ENCODE data around the gene NHLH1.

NHLH1 gene

GRCh38 chr1:160397651-160398050 lies 30.8 kb downstream of the NHLH1 start:
- TF ChIP-seq CTCF (IDR thresholded peaks at IDR 0.05; ENCODE audit: extremely low read depth, insufficient read depth, missing control alignments), result no peak
- no peak for DNase-seq (ENCODE audit: low spot score)
- in situ Hi-C loops (cut with MboI; ENCODE audit: low pct_unique_long_range_greater_than_20kb, low sequenced_read_pairs, unreplicated experiment), result no loop called here

GRCh38 chr1:160398823-160399222 lies 32.0 kb downstream of the NHLH1 start:
- in situ Hi-C loops (cut with MboI; ENCODE audit: low pct_unique_long_range_greater_than_20kb, low sequenced_read_pairs, unreplicated experiment), result no loop called here
- no peak for DNase-seq (ENCODE audit: low spot score)
- TF ChIP-seq CTCF (IDR thresholded peaks at IDR 0.05; ENCODE audit: extremely low read depth, insufficient read depth, missing control alignments), result no peak

- in situ Hi-C loops (cut with MboI; ENCODE audit: low pct_unique_long_range_greater_than_20kb, low sequenced_read_pairs, unreplicated experiment), result loop anchor here (25.0 kb wide), 2 partner anchors 438 to 563 kb away; partner anchors contain the start of gene ITLN2
- TF ChIP-seq CTCF (IDR thresholded peaks at IDR 0.05; ENCODE audit: extremely low read depth, insufficient read depth, missing control alignments), result no peak
- DNase-seq (ENCODE audit: low spot score), result no peak
These were observed 32.8 kb downstream of the NHLH1 start for GRCh38 chr1:160399544-160400222.

- no peak for TF ChIP-seq CTCF (IDR thresholded peaks at IDR 0.05; ENCODE audit: extremely low read depth, insufficient read depth, missing control alignments)
- DNase-seq (ENCODE audit: low spot score), result peak; percentile 76
- in situ Hi-C loops (cut with MboI; ENCODE audit: low pct_unique_long_range_greater_than_20kb, low sequenced_read_pairs, unreplicated experiment), result loop anchor here (25.0 kb wide), 2 partner anchors 437 to 562 kb away; partner anchors contain the start of gene ITLN2
These were observed 33.4 kb downstream of the NHLH1 start, which contains the start of gene VANGL2 for GRCh38 chr1:160400223-160400645. VANGL2 (plus strand) TSS chr1:160400564; CDS start chr1:160415838, 15,274 bp downstream.

GRCh38 chr1:160400646-160401486 lies 34.0 kb downstream of the NHLH1 start:
- DNase-seq (ENCODE audit: low spot score), result peak; percentile 62
- in situ Hi-C loops (cut with MboI; ENCODE audit: low pct_unique_long_range_greater_than_20kb, low sequenced_read_pairs, unreplicated experiment), result loop anchor here (25.0 kb wide), 2 partner anchors 436 to 561 kb away; partner anchors contain the start of gene ITLN2
- TF ChIP-seq CTCF (IDR thresholded peaks at IDR 0.05; ENCODE audit: extremely low read depth, insufficient read depth, missing control alignments), result no peak

GRCh38 chr1:160401487-160401805 lies 34.6 kb downstream of the NHLH1 start:
- no peak for TF ChIP-seq CTCF (IDR thresholded peaks at IDR 0.05; ENCODE audit: extremely low read depth, insufficient read depth, missing control alignments)
- DNase-seq (ENCODE audit: low spot score), result no peak
- in situ Hi-C loops (cut with MboI; ENCODE audit: low pct_unique_long_range_greater_than_20kb, low sequenced_read_pairs, unreplicated experiment), result loop anchor here (25.0 kb wide), 2 partner anchors 436 to 561 kb away; partner anchors contain the start of gene ITLN2
